GM12878 (cell line): Measurements from ENCODE around the gene VPS45. TPM values are rescaled to one million over a fixed set of nuclear protein-coding genes. Genes with fewer than 3 reads are reported as not detected.

Experiments used
- ATAC-seq: fragments of 200-7000 bp; cut with Tn5 transposase; 3 replicates; pipeline ENCODE4 v1.9.1; 2020; ENCODE audit warnings: mild to moderate bottlenecking, moderate library complexity
- BruUV-seq: library from RNA; stranded (reverse); fragments of 400-500 nt; replicated peaks from 2 replicates; lab custom pipeline; 2021; lab: Mats Ljungman, UMichigan
- CTCF ChIA-PET: fragments of 300-600 bp; sonication (Branson Sonifier 250); formaldehyde crosslinking; extraction: SDS; loops from one replicate; lab custom pipeline; 2021; ENCODE audit warnings: inconsistent platforms; lab: Yijun Ruan, JAX
- POLR2A ChIA-PET: fragments of 350-600 bp; formaldehyde crosslinking; extraction: SDS; loops from one replicate; lab custom pipeline; 2021; ENCODE audit warnings: inconsistent platforms; lab: Charles Lee
- RAD21 ChIA-PET: fragments of 300-600 bp; sonication (Branson Sonifier 250); formaldehyde crosslinking; loops from one replicate; lab custom pipeline; 2023; ENCODE audit warnings: antibody characterized with exemption; ENCODE audit not compliant: unreplicated experiment; lab: Charles Lee
- SMC1A ChIA-PET: fragments of 300-600 bp; sonication (Branson Sonifier 250); formaldehyde crosslinking; loops from one replicate; lab custom pipeline; 2023; ENCODE audit not compliant: unreplicated experiment, uncharacterized antibody; lab: Charles Lee
- DNase-seq: peaks from one replicate; pipeline ENCODE4 v3.0.0-alpha.2; 2011; ENCODE audit warnings: low read depth, low spot score
- FAIRE-seq: peaks from 3 replicates; lab custom pipeline; 2011; peaks lifted over from hg19 to GRCh38; lab: Jason Lieb, UNC
- H2AFZ ChIP-seq: 2 replicates; pipeline ENCODE4 v1.6.0; 2011; ENCODE audit warnings: low read depth, low read length, control low read depth; ENCODE audit not compliant: control insufficient read depth
- H3K27ac ChIP-seq: 2 replicates; pipeline ENCODE4 v1.5.1; 2011; ENCODE audit warnings: control low read depth; ENCODE audit not compliant: control insufficient read depth, insufficient read depth
- H3K27me3 ChIP-seq, 2 experiments: replicated peaks in 1 of 2; 2 replicates each; pipeline versions ENCODE4 v1.6.0 to v1.6.1; 2011; ENCODE audit warnings: low read length in 1 of 2; ENCODE audit not compliant: control insufficient read depth in 2 of 2, insufficient read depth in 2 of 2
- H3K36me3 ChIP-seq, 2 experiments: 2 replicates each; pipeline ENCODE4 v1.5.1; 2011; ENCODE audit warnings: low read length in 1 of 2; ENCODE audit not compliant: control insufficient read depth in 2 of 2, insufficient read depth in 2 of 2
- H3K4me1 ChIP-seq: 2 replicates; pipeline ENCODE4 v1.6.1; 2011; ENCODE audit warnings: mild to moderate bottlenecking, low read length, moderate library complexity, mixed read lengths; ENCODE audit not compliant: control insufficient read depth, insufficient read depth
- H3K4me2 ChIP-seq: 2 replicates; pipeline ENCODE4 v1.6.0; 2011; ENCODE audit warnings: control low read depth; ENCODE audit not compliant: control insufficient read depth, insufficient read depth
- H3K4me3 ChIP-seq: fragments of 200-600 bp; sonication (generic); 2 replicates; pipeline ENCODE4 v1.5.1; 2016
- H3K79me2 ChIP-seq: 2 replicates; pipeline ENCODE4 v1.6.0; 2011; ENCODE audit warnings: low read length; ENCODE audit not compliant: control insufficient read depth, insufficient read depth
- H3K9ac ChIP-seq: 2 replicates; pipeline ENCODE4 v1.8.0; 2011; ENCODE audit warnings: low read length, control low read depth, mixed read lengths; ENCODE audit not compliant: control insufficient read depth, insufficient read depth
- H3K9me3 ChIP-seq: replicated peaks from 3 replicates; pipeline ENCODE4 v1.5.1; 2011; ENCODE audit warnings: mild to moderate bottlenecking, low read length; ENCODE audit not compliant: control insufficient read depth, insufficient read depth
- H4K20me1 ChIP-seq: 2 replicates; pipeline ENCODE4 v1.6.0; 2011; ENCODE audit not compliant: control insufficient read depth, insufficient read depth
- FOXK2 ChIP-seq: fragments of 450-650 bp; IDR thresholded peaks from 2 replicates; pipeline ENCODE4 v1.6.1; 2017; ENCODE audit warnings: mild to moderate bottlenecking, moderate library complexity
- IKZF2 ChIP-seq, 2 experiments: fragments of 450-650 bp; IDR thresholded peaks; 2 replicates each; pipeline ENCODE4 v1.6.1; 2017; ENCODE audit warnings: mild to moderate bottlenecking in 2 of 2, moderate library complexity in 2 of 2
- JUND ChIP-seq: IDR thresholded peaks from 2 replicates; pipeline ENCODE4 v1.6.1; 2012; ENCODE audit warnings: low read depth, mild to moderate bottlenecking, low read length, improper control_type of control experiment, moderate library complexity
- NFYA ChIP-seq: IDR thresholded peaks from 2 replicates; pipeline ENCODE4 v1.6.1; 2011; ENCODE audit warnings: low read depth, mild to moderate bottlenecking, low read length, improper control_type of control experiment, borderline replicate concordance
- NR2F1 ChIP-seq: fragments of 450-650 bp; conservative IDR thresholded peaks from 2 replicates; pipeline ENCODE4 v1.6.1; 2017; ENCODE audit warnings: mild to moderate bottlenecking
- RELA ChIP-seq: fragments of 450-650 bp; IDR thresholded peaks from 2 replicates; pipeline ENCODE4 v1.8.0; 2014; ENCODE audit warnings: borderline replicate concordance; ENCODE audit not compliant: partially characterized antibody
- SIX5 ChIP-seq: IDR thresholded peaks from 2 replicates; pipeline ENCODE4 v1.6.1; 2011; ENCODE audit warnings: mild to moderate bottlenecking, low read depth, low read length, moderate library complexity; ENCODE audit not compliant: severe bottlenecking
- ZNF384 ChIP-seq: IDR thresholded peaks from 2 replicates; pipeline ENCODE4 v1.6.1; 2012; ENCODE audit warnings: low read depth, mild to moderate bottlenecking, low read length, improper control_type of control experiment, borderline replicate concordance
- WGBS: methylation state at CpG from one replicate; pipeline ENCODE4 v1.1.6; 2016; ENCODE audit warnings: low lambda C conversion rate; ENCODE audit not compliant: insufficient replicate concordance, insufficient coverage; ENCODE audit errors: missing lambda C conversion rate; 5-methylcytosine and 5-hydroxymethylcytosine counted together
- in situ Hi-C: fragments of 300-500 bp; cut with MboI; formaldehyde crosslinking; loops from 9 replicates; pipeline ENCODE4 v1.14.3; 2018; ENCODE audit warnings: mixed read lengths
- intact Hi-C: fragments of 100-400 bp; cut with micrococcal nuclease; formaldehyde crosslinking; loops from one replicate; pipeline ENCODE4 v1.14.2; 2022; ENCODE audit not compliant: unreplicated experiment
- polyA plus RNA-seq, 11 experiments: library from polyadenylated mRNA; depleted of rRNA in 4 of 11; unstranded in 6 of 11; stranded (reverse) in 5 of 11; fragments of >200 nt; fragmentation: Nextera tagmentation in 4 of 11; fragmentation: Illumina TruSeq in 1 of 11; extraction: Ambion mirVana in 4 of 11; extraction: Trizol in 1 of 11; gene quantifications; 1 replicate in 1 of 11; 2 replicates in 10 of 11; pipeline versions ENCODE4 v1.2.1 to v1.2.3, GENCODE V29; 2011 to 2016; ENCODE audit warnings: inconsistent platforms in 2 of 11, missing spikeins in 2 of 11, low read depth in 1 of 11
- total RNA-seq, 4 experiments: library from RNA; depleted of rRNA in 3 of 4; stranded (reverse); fragments of >200 nt in 3 of 4; fragmentation: Illumina TruSeq in 1 of 4; extraction: Trizol in 1 of 4; gene quantifications; 2 replicates each; pipeline versions ENCODE4 v1.2.1 to v1.2.3, GENCODE V29; 2013 to 2021
- TF ChIP-seq, protein P1 (sequence below): IDR thresholded peaks from 2 replicates; pipeline ENCODE4 v1.6.1; 2011; ENCODE audit warnings: borderline replicate concordance, low read depth, mild to moderate bottlenecking, moderate library complexity, mixed read lengths, low read length; ENCODE audit not compliant: insufficient read depth; ENCODE audit errors: extremely low read length
- TF ChIP-seq, protein P2 (sequence below): fragments of 450-650 bp; IDR thresholded peaks from 2 replicates; pipeline ENCODE4 v1.6.1; 2016; ENCODE audit warnings: mild to moderate bottlenecking

VPS45 gene
- total and polyA plus RNA-seq, 10 of the 15 experiments (the other 5 are each of a cell fraction or from before 2014, with no cell fraction given) = 24.4 to 48.7 (median 34.5) TPM

DNA sequence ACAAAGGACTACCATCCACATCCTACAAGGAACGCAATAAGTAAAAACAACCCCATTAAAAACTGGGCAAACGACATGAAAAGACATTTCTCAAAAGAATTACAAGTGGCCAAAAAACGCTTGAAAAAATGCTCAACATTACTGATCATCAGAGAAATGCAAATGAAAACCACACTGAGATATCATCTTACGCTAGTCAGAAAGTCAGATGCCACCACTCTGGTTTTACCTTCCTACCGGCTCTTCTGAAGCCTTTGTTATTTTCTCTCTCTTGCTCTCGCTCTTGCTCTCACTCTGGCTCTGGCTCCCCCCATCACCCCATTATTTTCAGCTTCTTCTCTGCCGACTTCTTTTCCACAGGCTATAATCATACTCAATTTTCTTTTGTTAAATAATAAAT, 38.8 kb downstream of the VPS45 start:
- no peak overlapping the region for H3K4me2 ChIP-seq
- no peak for ATAC-seq
- FAIRE-seq = no peak
- no peak for TF ChIP-seq IKZF2 (IDR thresholded peaks at IDR 0.05)
- TF ChIP-seq SIX5 = no peak
- TF ChIP-seq RELA = no peak
- no peak for TF ChIP-seq NR2F1
- no peak for TF ChIP-seq NFYA
- TF ChIP-seq FOXK2 = no peak
- TF ChIP-seq, protein P1, sequence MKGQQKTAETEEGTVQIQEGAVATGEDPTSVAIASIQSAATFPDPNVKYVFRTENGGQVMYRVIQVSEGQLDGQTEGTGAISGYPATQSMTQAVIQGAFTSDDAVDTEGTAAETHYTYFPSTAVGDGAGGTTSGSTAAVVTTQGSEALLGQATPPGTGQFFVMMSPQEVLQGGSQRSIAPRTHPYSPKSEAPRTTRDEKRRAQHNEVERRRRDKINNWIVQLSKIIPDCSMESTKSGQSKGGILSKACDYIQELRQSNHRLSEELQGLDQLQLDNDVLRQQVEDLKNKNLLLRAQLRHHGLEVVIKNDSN = no peak
- no peak for TF ChIP-seq JUND
- TF ChIP-seq, protein P2, sequence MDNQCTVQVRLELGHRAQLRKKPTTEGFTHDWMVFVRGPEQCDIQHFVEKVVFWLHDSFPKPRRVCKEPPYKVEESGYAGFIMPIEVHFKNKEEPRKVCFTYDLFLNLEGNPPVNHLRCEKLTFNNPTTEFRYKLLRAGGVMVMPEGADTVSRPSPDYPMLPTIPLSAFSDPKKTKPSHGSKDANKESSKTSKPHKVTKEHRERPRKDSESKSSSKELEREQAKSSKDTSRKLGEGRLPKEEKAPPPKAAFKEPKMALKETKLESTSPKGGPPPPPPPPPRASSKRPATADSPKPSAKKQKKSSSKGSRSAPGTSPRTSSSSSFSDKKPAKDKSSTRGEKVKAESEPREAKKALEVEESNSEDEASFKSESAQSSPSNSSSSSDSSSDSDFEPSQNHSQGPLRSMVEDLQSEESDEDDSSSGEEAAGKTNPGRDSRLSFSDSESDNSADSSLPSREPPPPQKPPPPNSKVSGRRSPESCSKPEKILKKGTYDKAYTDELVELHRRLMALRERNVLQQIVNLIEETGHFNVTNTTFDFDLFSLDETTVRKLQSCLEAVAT = no peak
- no peak for TF ChIP-seq ZNF384
- no peaks in the 10 kb centered on the region; a peak in 1 of 4 replicates for H3K36me3 ChIP-seq
- peaks cover 3% of the 10 kb centered on the region; the same call in 1 of the 2 replicates for H3K4me1 ChIP-seq
- no peak overlapping the region for H3K27ac ChIP-seq
- in situ Hi-C loops = no loop called here
- ChIA-PET CTCF (no interaction called here), SMC1A (no interaction called here), POLR2A (no interaction called here), RAD21 (no interaction called here)
- H3K27me3 ChIP-seq = no peaks in the 10 kb centered on the region
- intact Hi-C loops = no loop called here
- H3K9ac ChIP-seq = no peak overlapping the region
- WGBS = 53% methylated on average over 7 of the region's 7 CpGs
- H4K20me1 ChIP-seq = no peaks in the 10 kb centered on the region
- H3K4me3 ChIP-seq = no peak overlapping the region
- no peak overlapping the region for H2AFZ ChIP-seq
- DNase-seq = no peak
- no peaks in the 10 kb centered on the region for H3K79me2 ChIP-seq
- no TSS peak for BruUV-seq
- H3K9me3 ChIP-seq = no peaks in the 10 kb centered on the region
